ENCODE results near the gene TULP4.
"Not testable (repeated sequence)": the region's sequence is repeated elsewhere in the genome, so short reads cannot be mapped to it uniquely, and the experiment has no call there.

- TF ChIP-seq CTCF, POLR2A (IDR thresholded peaks at IDR 0.05): not testable (repeated sequence)
These were observed 79.7 kb downstream of the TULP4 start for GRCh38 chr6:158391977-158392376.

All from uterus (tissue), 2 donors.